ENCODE results near the gene CHCHD3. TPM values are rescaled to one million over a fixed set of nuclear protein-coding genes. Genes with fewer than 3 reads are reported as not detected.
"Not testable (repeated sequence)": the region's sequence is repeated elsewhere in the genome, so short reads cannot be mapped to it uniquely, and the experiment has no call there.

The CHCHD3 gene
- total RNA-seq, 3 donors from 2014 or later, result 71.9 to 76.4 (median 72.9) TPM

GRCh38 chr7:132910657-132911056 lies 171.2 kb downstream of the CHCHD3 start:
- ATAC-seq, result no peak
- no peak for DNase-seq

GRCh38 chr7:132907380-132907940 lies 174.4 kb downstream of the CHCHD3 start:
- H3K4me1 ChIP-seq (ENCODE audit: low read depth), result no peaks in the 10 kb centered on the region

More at GRCh38 chr7:132910657-132911056, 171.2 kb downstream of the CHCHD3 start:
- Histone ChIP-seq H3K36me3 (ENCODE audit: low read depth) (no peaks in the 10 kb centered on the region), H3K9me3 (no peaks in the 10 kb centered on the region), H3K4me1 (ENCODE audit: low read depth) (no peaks in the 10 kb centered on the region), H3K4me3 (no peak overlapping the region)
- TF ChIP-seq CTCF (IDR thresholded peaks at IDR 0.05), result no peak
- intact Hi-C loops (cut with DNase I, micrococcal nuclease), result no loop called here

GRCh38 chr7:132906193-132906835 lies 175.6 kb downstream of the CHCHD3 start:
- no peak for ATAC-seq

More at GRCh38 chr7:132907380-132907940, 174.4 kb downstream of the CHCHD3 start:
- no peak for DNase-seq
- Histone ChIP-seq H3K9me3 (no peaks in the 10 kb centered on the region), H3K4me3 (no peak overlapping the region), H3K36me3 (ENCODE audit: low read depth) (no peaks in the 10 kb centered on the region)
- no peak for ATAC-seq
- intact Hi-C loops (cut with DNase I, micrococcal nuclease), result no loop called here
- no peak for TF ChIP-seq CTCF (IDR thresholded peaks at IDR 0.05)

GRCh38 chr7:132905136-132905535 lies 176.8 kb downstream of the CHCHD3 start:
- DNase-seq; intact Hi-C loops (cut with DNase I, micrococcal nuclease); ATAC-seq: not testable (repeated sequence)

More at GRCh38 chr7:132906193-132906835, 175.6 kb downstream of the CHCHD3 start:
- Histone ChIP-seq H3K36me3 (ENCODE audit: low read depth) (no peaks in the 10 kb centered on the region), H3K4me1 (ENCODE audit: low read depth) (no peaks in the 10 kb centered on the region), H3K9me3 (no peaks in the 10 kb centered on the region), H3K4me3 (no peak overlapping the region)
- no peak for DNase-seq
- no peak for TF ChIP-seq CTCF (IDR thresholded peaks at IDR 0.05)
- intact Hi-C loops (cut with DNase I, micrococcal nuclease), result no loop called here

GRCh38 chr7:132904209-132904608 lies 177.7 kb downstream of the CHCHD3 start:
- ATAC-seq (no peak), DNase-seq (no peak)
- TF ChIP-seq CTCF (IDR thresholded peaks at IDR 0.05), result no peak
- no peaks in the 10 kb centered on the region for H3K36me3 ChIP-seq (ENCODE audit: low read depth)
- H3K4me1 ChIP-seq (ENCODE audit: low read depth), result no peaks in the 10 kb centered on the region
- no peak overlapping the region for H3K4me3 ChIP-seq
- intact Hi-C loops (cut with DNase I, micrococcal nuclease), result no loop called here
- no peaks in the 10 kb centered on the region for H3K9me3 ChIP-seq

More at GRCh38 chr7:132905136-132905535, 176.8 kb downstream of the CHCHD3 start:
- H3K36me3 ChIP-seq (ENCODE audit: low read depth); H3K4me1 ChIP-seq (ENCODE audit: low read depth); H3K9me3 ChIP-seq; H3K4me3 ChIP-seq: not testable (repeated sequence)

- H3K36me3 ChIP-seq (ENCODE audit: low read depth); H3K4me3 ChIP-seq; ATAC-seq; DNase-seq; intact Hi-C loops (cut with DNase I, micrococcal nuclease); H3K9me3 ChIP-seq; H3K4me1 ChIP-seq (ENCODE audit: low read depth): not testable (repeated sequence)
Measured at GRCh38 chr7:132902294-132902693, 179.6 kb downstream of the CHCHD3 start.

Measured in mucosa of descending colon (tissue), 3 donors.